Measurements from ENCODE around the gene LSAMP.

LSAMP gene

DNA sequence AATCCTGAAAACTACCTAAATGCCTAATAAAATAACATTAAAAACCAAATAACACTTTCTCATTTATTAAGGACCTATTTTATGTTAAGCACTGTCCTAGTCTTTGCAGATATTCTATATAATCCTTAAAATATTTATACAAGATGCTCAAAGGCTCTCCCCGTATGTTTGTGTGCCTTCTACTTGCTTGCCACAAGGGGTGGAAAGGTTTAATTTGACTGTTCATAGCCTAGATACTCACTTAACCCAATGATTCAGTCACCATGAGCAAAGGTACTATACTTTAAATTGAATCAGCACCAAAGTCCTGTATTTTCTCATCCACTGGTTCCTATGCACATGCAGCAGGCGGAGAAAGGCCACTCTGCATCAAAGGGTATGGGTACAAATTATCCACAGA lies 32.0 kb downstream of the LSAMP start:
- no peaks in the 10 kb centered on the region for H3K9me3 ChIP-seq (ENCODE audit: control insufficient read depth, insufficient read depth, low read depth, low read length)
- ChIA-PET POLR2A (no interaction called here), CTCF (no interaction called here)
- no peak overlapping the region for H3K27ac ChIP-seq (ENCODE audit: extremely low read depth, low read depth, low read length)
- H3K4me1 ChIP-seq (ENCODE audit: control insufficient read depth, insufficient read depth, low read length) = no peaks in the 10 kb centered on the region
- no peak overlapping the region for H3K4me3 ChIP-seq (ENCODE audit: low read depth, low read length)
- no peaks in the 10 kb centered on the region for H3K36me3 ChIP-seq (ENCODE audit: control insufficient read depth in 2 of 2, insufficient read depth in 1 of 2, low read length in 2 of 2)
- TF ChIP-seq, protein P1, sequence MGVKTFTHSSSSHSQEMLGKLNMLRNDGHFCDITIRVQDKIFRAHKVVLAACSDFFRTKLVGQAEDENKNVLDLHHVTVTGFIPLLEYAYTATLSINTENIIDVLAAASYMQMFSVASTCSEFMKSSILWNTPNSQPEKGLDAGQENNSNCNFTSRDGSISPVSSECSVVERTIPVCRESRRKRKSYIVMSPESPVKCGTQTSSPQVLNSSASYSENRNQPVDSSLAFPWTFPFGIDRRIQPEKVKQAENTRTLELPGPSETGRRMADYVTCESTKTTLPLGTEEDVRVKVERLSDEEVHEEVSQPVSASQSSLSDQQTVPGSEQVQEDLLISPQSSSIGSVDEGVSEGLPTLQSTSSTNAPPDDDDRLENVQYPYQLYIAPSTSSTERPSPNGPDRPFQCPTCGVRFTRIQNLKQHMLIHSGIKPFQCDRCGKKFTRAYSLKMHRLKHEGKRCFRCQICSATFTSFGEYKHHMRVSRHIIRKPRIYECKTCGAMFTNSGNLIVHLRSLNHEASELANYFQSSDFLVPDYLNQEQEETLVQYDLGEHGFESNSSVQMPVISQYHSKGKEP (tag by site-specific recombination; IDR thresholded peaks at IDR 0.05) = no peak
- TF ChIP-seq ZNF366 (tag by site-specific recombination; conservative IDR thresholded peaks at IDR 0.05) (no peak), SETDB1 (IDR thresholded peaks at IDR 0.05; ENCODE audit: insufficient read length, low read length) (no peak), ZNF2 (tag by site-specific recombination; IDR thresholded peaks at IDR 0.05) (no peak), ZNF701 (tag by site-specific recombination; IDR thresholded peaks at IDR 0.05) (no peak)
- TF ChIP-seq, protein P2, sequence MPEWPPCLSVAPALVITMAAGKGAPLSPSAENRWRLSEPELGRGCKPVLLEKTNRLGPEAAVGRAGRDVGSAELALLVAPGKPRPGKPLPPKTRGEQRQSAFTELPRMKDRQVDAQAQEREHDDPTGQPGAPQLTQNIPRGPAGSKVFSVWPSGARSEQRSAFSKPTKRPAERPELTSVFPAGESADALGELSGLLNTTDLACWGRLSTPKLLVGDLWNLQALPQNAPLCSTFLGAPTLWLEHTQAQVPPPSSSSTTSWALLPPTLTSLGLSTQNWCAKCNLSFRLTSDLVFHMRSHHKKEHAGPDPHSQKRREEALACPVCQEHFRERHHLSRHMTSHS (tag by site-specific recombination; IDR thresholded peaks at IDR 0.05) = no peak

DNA sequence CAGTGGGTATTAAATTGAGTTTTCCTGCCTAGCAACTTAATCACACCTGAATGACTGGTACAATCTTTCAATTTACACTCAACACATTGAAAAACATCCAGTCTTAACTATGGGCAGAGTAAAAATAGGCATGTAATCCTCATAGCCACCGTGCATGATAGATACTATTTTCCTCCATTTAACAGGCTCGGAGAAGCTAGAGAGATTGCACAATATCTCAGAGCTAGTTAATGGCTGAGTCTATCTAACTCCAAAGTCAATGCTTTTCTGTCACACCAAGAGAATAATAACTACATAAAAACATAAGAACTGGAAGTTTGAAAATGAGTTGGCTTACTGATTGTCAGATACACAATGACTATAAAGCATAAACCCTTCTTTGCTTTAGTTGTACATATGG lies 36.8 kb downstream of the LSAMP start:
- TF ChIP-seq ZNF670 (tag by site-specific recombination; IDR thresholded peaks at IDR 0.05; ENCODE audit: low read depth) (no peak), ZNF302 (tag by site-specific recombination; IDR thresholded peaks at IDR 0.05; ENCODE audit: low read depth) (no peak), BCL11B (tag by site-specific recombination; IDR thresholded peaks at IDR 0.05; ENCODE audit: low read depth) (no peak), ZNF292 (tag by site-specific recombination; IDR thresholded peaks at IDR 0.05; ENCODE audit: borderline replicate concordance, low read depth) (no peak), ZNF221 (tag by site-specific recombination; IDR thresholded peaks at IDR 0.05; ENCODE audit: borderline replicate concordance) (no peak), ZNF792 (tag by site-specific recombination; IDR thresholded peaks at IDR 0.05) (no peak), ZNF596 (tag by site-specific recombination; IDR thresholded peaks at IDR 0.05) (no peak), ZNF433 (tag by site-specific recombination; IDR thresholded peaks at IDR 0.05; ENCODE audit: low read depth) (no peak), OSR2 (tag by site-specific recombination; IDR thresholded peaks at IDR 0.05) (no peak), TCF7L2 (IDR thresholded peaks at IDR 0.05; ENCODE audit: borderline replicate concordance, low read depth, low read length) (no peak), ZNF624 (tag by site-specific recombination; IDR thresholded peaks at IDR 0.05) (no peak), ZBTB1 (tag by site-specific recombination; IDR thresholded peaks at IDR 0.05) (no peak), ZNF416 (tag by site-specific recombination; IDR thresholded peaks at IDR 0.05) (no peak), ZNF274 (IDR thresholded peaks at IDR 0.05; ENCODE audit: low read length) (no peak), ZNF274 (tag by site-specific recombination; IDR thresholded peaks at IDR 0.05; ENCODE audit: borderline replicate concordance) (no peak), ZNF16 (tag by site-specific recombination; IDR thresholded peaks at IDR 0.05; ENCODE audit: low read depth) (no peak)
- TF ChIP-seq, protein P3, sequence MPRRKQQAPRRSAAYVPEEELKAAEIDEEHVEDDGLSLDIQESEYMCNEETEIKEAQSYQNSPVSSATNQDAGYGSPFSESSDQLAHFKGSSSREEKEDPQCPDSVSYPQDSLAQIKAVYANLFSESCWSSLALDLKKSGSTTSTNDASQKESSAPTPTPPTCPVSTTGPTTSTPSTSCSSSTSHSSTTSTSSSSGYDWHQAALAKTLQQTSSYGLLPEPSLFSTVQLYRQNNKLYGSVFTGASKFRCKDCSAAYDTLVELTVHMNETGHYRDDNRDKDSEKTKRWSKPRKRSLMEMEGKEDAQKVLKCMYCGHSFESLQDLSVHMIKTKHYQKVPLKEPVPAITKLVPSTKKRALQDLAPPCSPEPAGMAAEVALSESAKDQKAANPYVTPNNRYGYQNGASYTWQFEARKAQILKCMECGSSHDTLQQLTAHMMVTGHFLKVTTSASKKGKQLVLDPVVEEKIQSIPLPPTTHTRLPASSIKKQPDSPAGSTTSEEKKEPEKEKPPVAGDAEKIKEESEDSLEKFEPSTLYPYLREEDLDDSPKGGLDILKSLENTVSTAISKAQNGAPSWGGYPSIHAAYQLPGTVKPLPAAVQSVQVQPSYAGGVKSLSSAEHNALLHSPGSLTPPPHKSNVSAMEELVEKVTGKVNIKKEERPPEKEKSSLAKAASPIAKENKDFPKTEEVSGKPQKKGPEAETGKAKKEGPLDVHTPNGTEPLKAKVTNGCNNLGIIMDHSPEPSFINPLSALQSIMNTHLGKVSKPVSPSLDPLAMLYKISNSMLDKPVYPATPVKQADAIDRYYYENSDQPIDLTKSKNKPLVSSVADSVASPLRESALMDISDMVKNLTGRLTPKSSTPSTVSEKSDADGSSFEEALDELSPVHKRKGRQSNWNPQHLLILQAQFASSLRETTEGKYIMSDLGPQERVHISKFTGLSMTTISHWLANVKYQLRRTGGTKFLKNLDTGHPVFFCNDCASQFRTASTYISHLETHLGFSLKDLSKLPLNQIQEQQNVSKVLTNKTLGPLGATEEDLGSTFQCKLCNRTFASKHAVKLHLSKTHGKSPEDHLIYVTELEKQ (tag by site-specific recombination; IDR thresholded peaks at IDR 0.05; ENCODE audit: borderline replicate concordance) = no peak
- CTCF ChIA-PET = no interaction called here
- H3K9me3 ChIP-seq (ENCODE audit: control insufficient read depth, insufficient read depth, low read depth, low read length) = no peaks in the 10 kb centered on the region
- H3K36me3 ChIP-seq (ENCODE audit: control insufficient read depth in 2 of 2, insufficient read depth in 1 of 2, low read length in 2 of 2) = no peaks in the 10 kb centered on the region
- POLR2A ChIA-PET = no interaction called here
- no peak overlapping the region for H3K27ac ChIP-seq (ENCODE audit: extremely low read depth, low read depth, low read length)
- no peaks in the 10 kb centered on the region for H3K4me1 ChIP-seq (ENCODE audit: control insufficient read depth, insufficient read depth, low read length)
- no peak overlapping the region for H3K4me3 ChIP-seq (ENCODE audit: low read depth, low read length)
